Stimulated activated CD8-positive, alpha-beta memory T cell treated with anti-CD3 and anti-CD28 coated beads, Interleukin-12 subunit alpha, Interleukin-12 subunit beta, amount 100 ng/mL, for 24 hours (primary cell): ENCODE data around the gene PCED1B.

Source experiments
- DNase-seq: peaks from one replicate; pipeline ENCODE4 v3.0.0-alpha.2; 2020; ENCODE audit errors: extremely low read depth

Gene PCED1B

GRCh38 chr12:47120736-47121135, 41.3 kb downstream of the PCED1B start:
- no peak for DNase-seq

GRCh38 chr12:47121146-47121545, 41.7 kb downstream of the PCED1B start:
- no peak for DNase-seq

- DNase-seq, result no peak
Measured at GRCh38 chr12:47122602-47123001, 43.2 kb downstream of the PCED1B start.

GRCh38 chr12:47123730-47124129, 44.3 kb downstream of the PCED1B start:
- no peak for DNase-seq

- DNase-seq, result no peak
Measured at GRCh38 chr12:47124451-47124850, 45.0 kb downstream of the PCED1B start.

- DNase-seq, result no peak
Measured at GRCh38 chr12:47126246-47126645, 46.8 kb downstream of the PCED1B start.

GRCh38 chr12:47131011-47131410, 51.6 kb downstream of the PCED1B start:
- DNase-seq, result no peak

GRCh38 chr12:47134005-47134404, 54.6 kb downstream of the PCED1B start:
- no peak for DNase-seq

- DNase-seq, result no peak
Measured at GRCh38 chr12:47135578-47135977, 56.2 kb downstream of the PCED1B start.

- DNase-seq, result no peak
Measured at GRCh38 chr12:47139000-47139681, 59.7 kb downstream of the PCED1B start.

- no peak for DNase-seq
Measured at GRCh38 chr12:47141459-47141858, 62.0 kb downstream of the PCED1B start.

- no peak for DNase-seq
Measured at GRCh38 chr12:47144769-47145168, 65.3 kb downstream of the PCED1B start.

- DNase-seq, result no peak
Measured at GRCh38 chr12:47145188-47145587, 65.8 kb downstream of the PCED1B start.

GRCh38 chr12:47147739-47148138, 68.3 kb downstream of the PCED1B start:
- DNase-seq, result no peak

- no peak for DNase-seq
Measured at GRCh38 chr12:47149146-47149545, 69.7 kb downstream of the PCED1B start.

GRCh38 chr12:47152095-47152494, 72.7 kb downstream of the PCED1B start:
- no peak for DNase-seq

- no peak for DNase-seq
Measured at GRCh38 chr12:47155457-47156166, 76.2 kb downstream of the PCED1B start.

- DNase-seq, result no peak
Measured at GRCh38 chr12:47156167-47156736, 76.8 kb downstream of the PCED1B start.

GRCh38 chr12:47158792-47159191, 79.4 kb downstream of the PCED1B start:
- DNase-seq, result no peak

- no peak for DNase-seq
Measured at GRCh38 chr12:47159348-47159747, 79.9 kb downstream of the PCED1B start.

- no peak for DNase-seq
Measured at GRCh38 chr12:47160316-47161244, 81.2 kb downstream of the PCED1B start.

- no peak for DNase-seq
Measured at GRCh38 chr12:47164116-47164515, 84.7 kb downstream of the PCED1B start.
